CD1c-positive myeloid dendritic cell (primary cell): ENCODE results near the gene CDCP1.
"Not testable (repeated sequence)": the region's sequence is repeated elsewhere in the genome, so short reads cannot be mapped to it uniquely, and the experiment has no call there.

Experiments used
- DNase-seq: peaks from one replicate; pipeline ENCODE4 v3.0.0-alpha.2; 2016; ENCODE audit errors: extremely low spot score

Gene CDCP1

GRCh38 chr3:45084820-45085816 is 61.1 kb downstream of the CDCP1 start:
- DNase-seq, result no peak

GRCh38 chr3:45084361-45084760 is 61.8 kb downstream of the CDCP1 start:
- DNase-seq, result no peak

- no peak for DNase-seq
These were observed 63.2 kb downstream of the CDCP1 start for GRCh38 chr3:45083023-45083422.

- no peak for DNase-seq
These were observed 64.0 kb downstream of the CDCP1 start for GRCh38 chr3:45082142-45082538.

GRCh38 chr3:45081506-45082141 is 64.6 kb downstream of the CDCP1 start:
- no peak for DNase-seq

GRCh38 chr3:45080824-45081223 is 65.4 kb downstream of the CDCP1 start:
- DNase-seq, result no peak

GRCh38 chr3:45079715-45080114 is 66.5 kb downstream of the CDCP1 start:
- no peak for DNase-seq

- peak; percentile 33 for DNase-seq
These were observed 67.2 kb downstream of the CDCP1 start for GRCh38 chr3:45078910-45079522.

GRCh38 chr3:45078256-45078655 is 67.9 kb downstream of the CDCP1 start:
- not testable (repeated sequence) for DNase-seq

- peak; percentile 74 for DNase-seq
These were observed 70.2 kb downstream of the CDCP1 start for GRCh38 chr3:45075821-45076625.

- DNase-seq, result no peak
These were observed 75.1 kb downstream of the CDCP1 start for GRCh38 chr3:45071075-45071474.

GRCh38 chr3:45067941-45068340 is 78.2 kb downstream of the CDCP1 start:
- DNase-seq, result no peak

- no peak for DNase-seq
These were observed 78.7 kb downstream of the CDCP1 start for GRCh38 chr3:45067486-45067885.

- DNase-seq, result peak; percentile 25
These were observed 79.9 kb downstream of the CDCP1 start for GRCh38 chr3:45066109-45066801.

GRCh38 chr3:45065373-45065720 is 80.8 kb downstream of the CDCP1 start:
- no peak for DNase-seq

GRCh38 chr3:45064512-45065372 is 81.4 kb downstream of the CDCP1 start:
- peak; percentile 96 for DNase-seq

- no peak for DNase-seq
These were observed 83.5 kb downstream of the CDCP1 start for GRCh38 chr3:45062697-45063070.

- no peak for DNase-seq
These were observed 85.8 kb downstream of the CDCP1 start for GRCh38 chr3:45060165-45060892.

- DNase-seq, result peak; percentile 15
These were observed 87.0 kb downstream of the CDCP1 start for GRCh38 chr3:45059132-45059531.

- DNase-seq, result no peak
These were observed 88.6 kb downstream of the CDCP1 start for GRCh38 chr3:45057557-45057956.
